HG02759 (cell line): ENCODE results near the gene GREB1L.
"Not testable (repeated sequence)": the region's sequence is repeated elsewhere in the genome, so short reads cannot be mapped to it uniquely, and the experiment has no call there.

Experiments
- ATAC-seq: cut with Tn5 transposase; IDR thresholded peaks from one replicate; pipeline ENCODE4 v1.9.1; 2021; ENCODE audit warnings: mild to moderate bottlenecking, moderate library complexity; ENCODE audit not compliant: unreplicated experiment

GREB1L gene

DNA sequence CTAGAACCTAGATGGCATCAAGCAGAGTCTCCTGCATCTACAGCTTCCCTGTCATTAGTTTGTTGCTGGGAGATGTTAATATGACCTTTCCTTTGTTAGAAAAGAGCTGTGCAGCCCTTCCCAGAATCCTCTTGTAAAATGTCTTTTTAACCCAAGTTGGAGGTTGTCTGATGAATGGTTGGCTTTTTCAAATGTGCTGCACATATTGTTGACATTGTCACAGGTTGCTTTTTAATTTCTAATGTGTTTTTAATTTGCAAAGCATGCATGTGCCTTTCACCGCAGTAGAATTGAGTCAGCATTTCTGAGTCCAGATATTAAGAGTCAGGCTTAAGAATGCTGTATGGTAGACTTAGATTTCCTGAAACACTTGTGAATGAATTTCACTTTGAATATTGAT lies 120.8 kb downstream of the GREB1L start:
- no peak for ATAC-seq

DNA sequence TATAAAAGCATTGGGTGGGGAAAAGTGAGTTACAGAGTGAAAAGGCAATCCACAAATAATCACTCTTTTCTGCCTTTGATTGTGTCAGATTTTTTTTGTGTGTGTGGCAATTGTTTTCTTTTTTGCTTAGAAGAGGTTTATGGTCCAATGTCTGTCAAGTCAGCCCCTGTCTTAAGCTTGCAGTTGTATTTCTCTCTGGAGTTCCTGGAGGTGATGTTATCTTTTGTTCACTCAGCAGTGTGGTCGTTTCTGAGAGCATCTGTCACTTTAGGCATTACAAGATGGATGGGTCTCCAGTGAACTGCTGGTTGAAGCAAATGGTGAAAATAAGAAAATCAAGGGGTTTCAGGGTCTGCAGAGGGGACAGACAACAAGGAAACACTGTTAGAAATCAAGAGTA lies 121.3 kb downstream of the GREB1L start:
- ATAC-seq = no peak

DNA sequence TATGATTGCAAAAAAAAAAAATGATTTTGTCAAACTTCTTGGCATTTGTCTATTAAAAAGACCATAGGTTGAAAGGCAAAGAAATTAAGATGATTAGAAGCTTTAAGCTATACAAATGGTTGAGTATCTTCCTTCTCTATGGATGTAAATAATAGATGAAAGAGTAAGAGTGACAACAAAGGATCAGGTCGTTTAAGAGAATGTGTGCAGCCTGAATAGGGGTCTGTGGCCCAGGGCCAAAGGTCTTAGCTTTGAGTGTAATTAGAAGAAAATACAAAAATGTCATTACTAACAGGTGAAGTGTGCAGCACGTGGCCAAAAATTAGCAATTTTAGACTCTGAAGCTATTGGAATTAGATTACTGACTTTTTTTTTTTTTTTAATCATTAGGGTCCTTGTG lies 122.4 kb downstream of the GREB1L start:
- ATAC-seq = no peak

DNA sequence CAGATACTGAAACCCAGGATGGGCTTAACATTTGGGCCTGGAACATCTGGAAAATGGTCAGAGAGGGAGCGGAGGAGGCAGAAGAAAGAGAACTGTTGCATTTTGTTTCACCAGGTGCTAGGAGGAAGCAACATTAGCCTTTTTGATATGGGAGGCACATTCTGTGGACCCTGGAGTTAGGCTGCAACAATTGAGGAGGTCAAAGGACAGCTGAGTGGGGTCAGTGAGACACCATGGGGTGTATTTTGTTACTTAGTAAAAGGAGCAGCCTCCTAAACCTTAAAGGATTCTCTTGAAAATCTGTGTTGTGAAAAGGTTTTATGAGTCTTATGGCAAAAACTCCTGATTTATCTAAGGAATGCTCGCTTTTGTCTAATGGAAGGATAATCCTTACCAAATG lies 124.9 kb downstream of the GREB1L start:
- ATAC-seq = no peak

DNA sequence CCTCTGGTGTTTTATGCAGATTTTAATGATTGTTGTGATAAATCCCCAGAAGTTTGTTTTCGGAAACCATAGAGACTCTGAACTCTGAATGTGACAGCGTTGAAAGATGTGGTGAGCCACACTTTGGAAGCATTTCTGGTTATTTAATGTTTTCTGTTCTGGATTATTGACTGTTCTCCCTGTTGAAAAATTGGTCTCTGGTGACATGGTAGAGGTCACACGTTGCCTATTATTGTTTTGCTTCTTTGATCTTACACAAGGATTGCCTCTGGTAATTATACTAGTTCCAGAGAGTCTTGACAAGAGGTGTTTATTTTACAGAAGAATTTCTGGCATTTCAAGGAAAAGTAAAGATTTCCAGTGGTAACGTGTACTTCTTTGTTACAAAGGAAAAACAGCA lies 127.1 kb downstream of the GREB1L start:
- ATAC-seq = no peak

DNA sequence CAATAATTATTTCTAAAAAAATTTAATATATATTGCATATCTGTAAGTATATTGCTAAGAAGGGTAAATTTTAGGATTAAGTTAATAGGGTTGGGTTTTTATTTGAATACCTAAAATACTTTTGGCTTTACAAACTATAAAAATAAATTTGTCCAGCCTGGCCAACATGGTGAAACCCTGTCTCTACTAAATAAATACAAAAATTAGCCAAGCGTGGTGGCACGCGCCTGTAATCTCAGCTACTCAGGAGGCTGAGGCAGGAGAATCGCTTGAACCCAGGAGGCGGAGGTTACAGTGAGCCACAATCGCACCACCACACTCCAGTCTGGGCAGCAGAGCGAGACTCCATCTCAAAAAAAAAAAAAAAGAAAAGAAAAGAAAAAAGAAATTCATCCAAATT lies 127.6 kb downstream of the GREB1L start:
- not testable (repeated sequence) for ATAC-seq

DNA sequence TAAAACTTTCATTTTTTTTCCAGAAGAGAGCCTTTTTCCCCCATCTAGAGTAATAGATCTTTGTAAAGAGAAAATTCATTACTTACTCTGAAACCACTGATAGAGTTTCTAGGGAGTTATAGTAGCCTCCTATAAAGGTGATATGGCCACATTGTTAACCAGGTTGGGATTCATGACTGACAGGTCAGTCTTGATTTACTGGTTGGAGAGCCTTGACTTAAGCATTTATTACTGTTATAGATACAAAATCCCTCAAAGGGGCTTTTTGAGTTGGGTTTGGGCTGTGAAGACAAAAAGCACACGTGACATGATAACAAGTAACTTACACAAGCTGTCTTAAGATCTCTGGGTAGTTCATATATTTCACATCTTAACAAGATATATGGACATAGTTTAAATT lies 141.0 kb downstream of the GREB1L start:
- ATAC-seq = no peak

DNA sequence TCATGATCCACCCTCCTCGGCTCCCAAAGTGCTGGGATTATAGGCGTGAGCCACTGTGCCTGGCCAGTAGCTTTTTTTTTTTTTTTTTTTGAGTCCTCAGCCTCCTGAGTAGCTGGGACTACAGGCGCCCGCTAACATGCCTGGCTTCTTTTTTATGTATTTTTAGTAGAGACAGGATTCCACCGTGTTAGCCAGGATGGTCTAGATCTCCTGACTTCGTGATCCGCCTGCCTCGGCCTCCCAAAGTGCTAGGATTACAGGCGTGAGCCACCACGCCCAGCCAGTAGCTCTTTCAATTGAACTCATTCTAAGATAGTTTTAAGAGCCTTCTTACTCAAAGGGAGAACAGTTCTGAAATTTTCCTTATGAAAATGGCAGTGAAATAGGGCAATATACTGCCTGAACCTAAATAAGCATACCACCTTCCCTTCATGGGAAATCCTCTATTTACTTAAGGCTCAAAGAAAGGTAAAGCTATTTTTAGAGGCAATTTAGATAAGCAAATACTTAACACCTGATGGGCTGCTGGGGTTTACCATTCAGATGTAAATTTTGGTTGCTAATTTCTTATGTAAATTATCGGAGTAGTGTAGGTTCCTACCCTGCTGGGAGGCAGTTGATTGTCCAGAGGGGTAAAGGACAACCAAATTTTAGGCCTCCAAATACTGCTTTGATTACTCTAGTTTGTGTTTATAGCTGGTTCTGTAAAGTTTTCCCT lies 144.7 kb downstream of the GREB1L start:
- no peak for ATAC-seq

DNA sequence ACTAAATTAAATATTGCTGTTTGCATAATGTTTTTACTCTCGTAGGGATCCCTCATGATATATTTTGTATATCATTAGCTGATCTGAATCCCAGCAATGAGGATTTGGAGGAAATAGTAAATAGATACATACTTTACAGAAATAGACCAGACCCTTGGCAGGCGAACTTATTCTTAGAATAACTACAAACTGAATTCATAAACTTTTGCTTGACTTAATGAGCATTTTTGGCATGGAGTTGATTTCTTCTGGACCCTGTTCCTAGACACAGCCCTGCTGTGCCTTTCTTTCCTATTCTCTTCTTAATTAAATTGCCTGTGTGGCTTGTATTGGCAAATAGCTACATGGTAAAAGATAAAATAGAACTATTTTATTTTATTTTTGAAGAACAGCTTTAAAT lies 145.9 kb downstream of the GREB1L start:
- ATAC-seq = no peak

DNA sequence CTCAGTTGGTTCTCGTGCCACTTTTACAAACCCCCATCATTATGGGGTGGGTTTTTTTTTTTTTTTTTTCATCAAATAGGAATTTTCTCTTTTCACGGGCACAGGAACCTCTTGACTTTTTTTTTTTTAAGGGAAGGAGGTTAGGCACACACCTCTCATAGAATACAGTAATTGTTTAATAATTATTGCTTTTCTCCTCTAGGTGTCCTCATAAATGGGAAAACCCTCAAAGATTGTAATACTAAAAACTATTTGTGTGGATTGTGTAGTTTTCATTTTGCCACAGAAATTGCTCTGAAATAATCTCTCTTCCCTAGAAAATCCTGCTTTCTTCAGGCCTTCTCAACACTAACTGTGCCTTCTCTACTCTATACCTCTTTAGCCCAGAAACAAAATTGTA lies 147.3 kb downstream of the GREB1L start:
- no peak for ATAC-seq

DNA sequence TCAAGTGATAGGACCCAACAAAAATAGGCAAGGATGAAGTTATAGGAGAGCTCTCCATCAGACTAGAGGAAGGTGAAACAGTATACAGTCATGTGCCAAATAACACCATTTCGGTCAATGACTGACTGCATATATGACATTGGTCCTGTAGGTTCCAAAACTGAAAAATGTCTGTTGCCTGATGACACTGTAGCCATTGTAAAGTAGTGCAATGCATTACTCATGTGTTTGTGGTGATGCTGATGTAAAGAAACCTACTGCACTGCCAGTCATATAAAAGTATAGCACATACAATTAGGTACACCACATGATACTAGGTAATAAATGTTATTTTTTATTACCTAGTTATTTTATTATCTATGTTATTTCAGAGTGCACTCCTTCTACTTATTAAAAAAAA lies 147.9 kb downstream of the GREB1L start:
- no peak for ATAC-seq

DNA sequence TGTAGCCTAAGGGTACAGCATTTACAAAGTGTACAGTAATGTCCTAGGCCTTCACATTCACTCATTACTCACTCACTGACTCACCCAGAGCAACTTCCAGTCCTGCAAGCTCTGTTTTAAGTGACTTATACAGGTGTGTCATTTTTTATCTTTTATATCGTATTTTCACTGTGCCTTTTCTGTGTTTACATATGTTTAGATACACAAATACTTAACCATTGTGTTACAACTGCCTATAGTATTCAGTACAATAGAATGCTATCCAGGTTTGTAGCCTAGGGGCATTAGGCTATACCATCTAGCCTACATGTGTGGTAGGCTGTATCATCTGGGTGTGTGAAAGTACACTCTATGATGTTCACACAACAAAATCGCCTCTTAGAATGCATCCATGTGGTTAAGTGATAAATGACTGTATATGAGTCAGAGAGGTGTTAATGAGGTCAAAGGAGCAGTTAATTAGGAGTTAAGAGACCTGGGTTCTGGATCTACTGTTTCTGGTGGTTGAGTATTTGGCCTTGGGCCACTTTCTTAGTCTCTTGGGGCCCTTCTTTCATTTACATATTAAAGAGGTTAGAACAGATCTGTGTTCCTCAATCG lies 149.1 kb downstream of the GREB1L start:
- ATAC-seq = no peak

DNA sequence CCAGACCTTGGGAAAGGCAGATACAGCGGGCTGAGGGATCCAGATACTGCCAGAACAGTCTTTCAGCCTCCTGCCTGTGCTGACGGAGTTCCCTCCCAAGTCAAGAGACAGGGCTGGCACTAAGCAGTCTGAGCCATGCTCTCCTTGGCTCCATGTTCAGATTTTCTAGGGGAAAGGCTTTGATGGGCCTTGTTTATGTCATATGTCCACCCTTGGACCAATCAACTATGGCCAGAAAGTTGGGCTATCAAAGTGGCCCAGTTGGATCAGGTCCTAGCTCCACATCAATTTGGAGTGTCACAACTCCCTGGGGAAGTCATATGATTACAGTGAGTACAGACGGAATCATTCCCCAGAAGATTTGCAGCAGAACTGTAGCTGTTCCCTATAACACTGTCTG lies 152.0 kb downstream of the GREB1L start:
- no peak for ATAC-seq

DNA sequence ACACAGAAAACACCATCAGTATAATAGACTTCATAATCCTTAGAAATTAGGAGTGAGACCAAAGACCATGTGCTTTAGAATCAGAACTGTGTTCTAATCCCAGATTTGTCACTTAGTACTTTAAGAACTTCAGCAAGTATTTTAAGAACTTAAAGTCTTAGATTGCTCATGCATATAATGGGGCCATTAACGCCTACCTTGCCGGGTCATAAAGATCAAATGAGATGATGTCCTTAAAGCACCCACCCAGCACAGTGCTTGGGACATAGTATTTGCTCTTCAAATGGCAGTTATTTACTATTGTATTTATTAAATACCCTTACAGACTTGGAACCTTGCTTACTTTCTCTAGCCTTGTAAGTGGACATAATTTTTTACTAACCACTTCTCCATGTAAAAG lies 156.1 kb downstream of the GREB1L start:
- no peak for ATAC-seq

DNA sequence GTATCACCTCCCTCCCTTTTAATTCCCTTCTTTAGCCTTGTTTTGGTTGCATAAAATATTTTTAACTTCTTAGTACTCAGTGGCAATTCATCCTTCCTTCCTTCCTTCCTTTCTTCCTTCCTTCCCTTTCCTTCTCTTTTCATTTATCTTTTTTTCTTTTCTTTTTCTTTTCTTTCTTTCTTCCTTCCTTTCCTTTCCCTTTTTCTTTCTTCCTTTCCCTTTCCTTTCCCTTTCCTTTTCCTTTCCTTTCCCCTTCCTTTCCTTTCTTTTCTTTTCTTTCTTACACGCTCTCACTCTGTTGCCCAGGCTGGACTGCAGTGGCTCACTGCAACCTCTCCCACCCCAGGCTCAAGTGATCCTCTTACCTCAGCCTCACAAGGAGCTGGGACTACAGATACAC lies 160.2 kb downstream of the GREB1L start:
- no peak for ATAC-seq

DNA sequence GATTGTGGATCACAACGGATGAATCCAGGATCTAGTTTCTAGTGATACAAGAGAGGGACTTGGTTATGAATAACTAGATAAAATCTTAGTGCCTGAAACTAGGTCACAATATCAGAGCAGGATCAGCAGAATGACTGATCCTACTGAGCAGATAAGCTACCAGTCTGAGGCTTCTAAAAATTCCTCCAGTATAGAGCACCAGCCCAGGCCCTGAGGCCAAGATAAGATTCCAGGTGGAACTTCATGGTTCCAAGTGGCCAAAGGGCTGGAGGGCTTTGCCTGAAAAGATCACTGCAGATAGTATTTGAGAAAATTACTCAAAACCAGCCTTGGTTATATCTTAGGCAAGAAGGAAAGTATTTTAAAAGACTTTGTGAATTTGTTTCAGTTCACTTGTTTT lies 162.4 kb downstream of the GREB1L start:
- no peak for ATAC-seq

DNA sequence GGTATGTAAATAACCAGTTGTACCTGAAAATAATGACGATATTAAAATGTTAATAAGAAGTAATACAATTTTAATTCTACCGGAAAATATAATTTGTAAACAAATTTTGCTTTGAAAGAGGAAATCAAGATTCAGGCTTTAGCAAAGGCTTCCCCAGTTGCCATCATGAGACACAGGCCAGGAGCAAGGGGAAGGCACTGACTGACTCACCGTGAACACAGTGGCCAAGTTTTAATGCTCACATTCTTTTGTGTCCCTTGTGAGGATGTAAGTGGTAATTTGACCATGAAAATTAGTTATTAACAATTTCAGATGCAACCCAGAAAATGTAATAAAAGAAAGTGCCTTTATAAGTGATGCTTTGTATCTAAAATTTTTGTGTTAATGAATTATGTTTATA lies 164.1 kb downstream of the GREB1L start:
- no peak for ATAC-seq

DNA sequence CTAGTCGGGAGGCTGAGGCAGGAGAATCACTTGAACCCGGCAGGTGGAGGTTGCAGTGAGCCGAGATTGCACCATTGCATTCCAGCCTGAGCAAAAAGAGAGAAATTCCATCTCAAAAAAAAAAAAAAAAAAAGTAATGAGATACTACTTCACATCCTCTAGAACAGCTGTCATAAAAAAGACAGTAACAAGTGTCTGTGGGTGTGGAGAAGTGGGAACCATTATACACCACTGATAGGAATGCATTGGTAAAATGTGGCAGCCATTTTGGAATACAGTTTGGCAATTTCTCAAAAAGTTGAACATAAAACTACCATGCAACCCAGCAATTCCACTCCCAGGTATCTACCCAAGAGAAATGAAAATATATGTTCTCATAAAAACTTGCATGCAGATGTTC lies 166.6 kb downstream of the GREB1L start:
- no peak for ATAC-seq

DNA sequence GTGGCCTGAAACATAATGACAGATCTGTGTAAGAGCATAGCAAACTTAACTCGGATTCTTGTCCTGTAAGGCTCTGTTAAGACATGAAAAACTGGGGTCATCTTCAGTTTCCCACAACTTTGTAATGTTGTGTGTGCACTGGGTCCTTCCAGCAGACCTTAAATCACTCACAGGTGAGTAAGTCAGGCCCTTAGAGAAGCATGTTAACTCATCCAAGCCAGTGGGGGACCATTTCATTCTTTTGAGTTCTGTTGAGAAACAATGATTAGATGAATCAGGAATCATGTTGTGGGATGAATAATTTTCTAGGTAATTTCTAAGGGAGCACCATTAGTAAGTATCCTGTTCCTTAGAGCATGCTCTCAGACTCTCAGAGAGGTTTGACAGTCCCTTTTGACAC lies 191.4 kb downstream of the GREB1L start:
- no peak for ATAC-seq

DNA sequence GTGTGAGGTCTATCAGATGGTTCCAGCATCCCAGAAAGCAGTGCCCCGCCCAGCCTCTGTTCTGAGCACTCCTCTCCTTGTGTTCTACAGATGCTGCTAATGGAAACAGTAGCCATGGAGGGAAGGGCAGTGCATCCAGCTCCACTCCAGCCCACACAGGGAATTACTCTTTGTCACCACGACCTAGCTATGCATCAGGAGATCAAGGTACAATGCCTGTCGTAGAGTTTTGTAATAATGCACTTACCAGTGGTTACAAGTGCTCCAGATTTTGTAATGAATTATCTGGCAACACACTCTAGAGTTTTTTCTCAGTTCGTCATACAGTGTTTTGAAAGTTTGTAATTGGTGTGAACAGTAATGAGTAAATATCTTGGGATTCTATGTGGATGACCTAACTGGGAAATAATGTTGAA lies 197.4 kb downstream of the GREB1L start:
- ATAC-seq = no peak

DNA sequence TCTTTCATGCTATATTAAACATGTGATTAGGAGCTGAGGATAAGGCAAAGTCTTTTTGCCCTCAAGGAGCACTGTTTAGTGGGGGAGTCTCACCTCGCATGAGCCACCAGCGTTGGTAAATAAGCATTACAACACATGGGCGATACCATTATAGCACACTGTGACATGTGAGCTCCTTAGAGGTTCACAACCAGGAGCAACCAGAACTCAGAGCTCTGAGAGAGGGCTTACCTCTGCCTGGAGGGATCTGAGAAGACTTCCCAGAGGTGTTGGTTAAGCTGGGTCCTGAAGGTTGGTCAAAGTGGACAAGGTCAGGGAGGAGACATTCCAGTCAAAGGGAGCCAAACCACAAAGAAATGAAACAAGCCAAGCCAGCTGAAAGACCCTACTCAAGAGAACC lies 199.6 kb downstream of the GREB1L start:
- no peak for ATAC-seq

DNA sequence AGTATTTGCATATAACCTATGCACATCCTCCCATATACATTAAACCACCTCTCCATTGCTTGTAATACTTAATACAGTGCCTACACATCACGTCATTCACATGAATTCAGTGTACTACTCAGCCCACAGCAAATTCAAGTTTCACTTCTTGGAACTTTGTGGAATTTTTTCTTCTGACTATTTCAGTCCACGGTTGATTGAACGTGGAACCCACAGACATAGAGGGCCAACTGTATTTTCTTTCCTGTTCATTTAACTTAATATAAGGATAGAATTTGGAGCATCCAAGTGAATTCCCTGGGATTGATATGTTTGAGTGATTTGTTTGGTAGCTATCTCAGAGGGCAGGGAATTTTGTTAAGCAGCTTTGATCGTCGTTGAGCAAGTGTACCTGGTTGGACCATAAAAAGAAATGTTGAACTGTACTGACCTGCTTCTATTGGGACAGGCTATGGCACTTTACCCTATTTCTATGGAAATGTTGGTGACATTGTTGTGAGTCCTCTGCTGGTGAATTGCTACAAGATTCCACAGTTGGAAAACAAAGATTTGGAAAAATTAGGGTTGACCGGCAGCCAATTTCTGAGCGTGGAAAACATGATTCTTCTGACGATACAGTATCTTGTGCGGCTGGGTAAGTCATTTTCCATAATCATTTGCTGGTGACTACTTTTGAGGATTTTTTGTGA lies 201.9 kb downstream of the GREB1L start:
- no peak for ATAC-seq
